Inferior parietal cortex (tissue), 1 donor: ENCODE data around the gene TRAIP.
A peak's percentile ranks its signal among the peaks of the same experiment; 100 is the strongest.

Experiments used
- DNase-seq: peaks from one replicate; pipeline ENCODE4 v3.0.0-alpha.2; 2016; ENCODE audit errors: extremely low spot score

TRAIP gene

DNA sequence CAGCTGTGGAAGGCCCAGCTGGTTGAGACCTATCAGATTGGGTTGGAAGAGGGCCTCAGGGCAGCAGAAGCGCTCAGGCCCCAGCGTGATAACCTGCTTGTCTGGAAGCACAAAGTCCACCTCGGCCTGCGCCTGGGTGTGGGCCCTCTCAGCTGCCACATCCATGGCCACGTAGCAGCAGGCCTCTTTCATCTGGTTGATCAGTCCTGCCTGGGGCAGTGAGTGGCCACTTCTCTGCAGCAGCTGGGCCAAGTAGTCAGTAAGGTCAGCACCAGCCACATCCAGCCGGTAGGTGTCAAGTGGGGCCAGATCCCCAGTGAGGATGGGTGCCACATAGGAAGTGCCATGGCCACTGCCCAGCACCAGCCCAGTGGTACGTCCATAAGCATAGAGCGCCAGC is 17.3 kb upstream of the TRAIP start:
- DNase-seq: no peak

DNA sequence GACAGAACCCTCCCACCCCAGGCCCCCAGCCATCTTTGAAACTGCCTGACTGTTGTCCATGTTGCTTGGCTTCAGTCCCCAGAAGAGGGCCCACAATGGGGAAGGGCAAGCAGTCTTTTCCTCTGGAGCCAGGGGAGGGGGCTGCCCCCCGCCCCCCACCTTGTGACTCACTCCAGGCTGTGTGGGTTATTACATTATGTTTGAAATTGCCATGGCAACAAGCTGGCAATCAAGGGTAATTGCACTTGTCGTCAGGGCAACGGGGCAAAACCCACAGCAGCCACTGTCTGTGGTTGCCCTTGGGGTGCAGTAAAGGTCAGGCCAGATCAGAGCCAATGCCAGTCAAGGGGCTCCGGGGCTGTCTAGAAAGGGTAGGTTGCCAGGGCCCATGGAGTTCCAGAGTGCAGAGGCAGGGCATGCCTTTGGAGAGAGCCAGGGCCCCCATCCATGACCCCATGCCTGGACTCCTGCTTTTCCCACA is 16.5 kb upstream of the TRAIP start:
- no peak for DNase-seq

DNA sequence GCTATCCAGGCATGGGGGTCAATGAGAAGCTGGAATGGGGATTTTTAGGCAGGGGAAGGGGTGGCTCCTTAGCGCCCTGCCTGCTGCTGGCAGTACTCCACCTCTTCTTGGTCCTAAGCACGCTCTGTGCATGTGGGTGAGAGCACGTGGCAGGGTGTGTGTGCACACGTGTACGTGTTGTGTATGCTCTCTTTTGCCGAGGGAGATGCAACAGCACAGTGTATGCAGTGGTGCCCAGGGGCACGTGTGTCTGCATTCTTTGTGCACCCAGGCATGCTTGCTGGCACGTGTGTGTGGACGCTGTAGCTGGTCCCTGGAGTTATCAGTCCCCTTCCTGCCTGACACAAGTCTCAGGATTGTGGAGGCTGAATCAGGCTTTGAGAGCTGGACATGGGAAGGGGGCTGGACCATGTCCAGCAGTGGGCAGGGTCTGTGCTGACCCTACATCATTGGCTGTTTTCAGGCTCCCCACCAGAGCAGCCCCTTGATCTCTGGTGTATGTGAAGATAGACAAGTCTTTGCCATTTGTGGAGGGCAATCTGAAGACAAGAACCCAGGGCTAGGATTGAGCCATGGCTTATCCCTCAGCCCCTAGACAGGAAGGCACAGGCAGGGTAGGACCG is 15.3 kb upstream of the TRAIP start:
- no peak for DNase-seq

DNA sequence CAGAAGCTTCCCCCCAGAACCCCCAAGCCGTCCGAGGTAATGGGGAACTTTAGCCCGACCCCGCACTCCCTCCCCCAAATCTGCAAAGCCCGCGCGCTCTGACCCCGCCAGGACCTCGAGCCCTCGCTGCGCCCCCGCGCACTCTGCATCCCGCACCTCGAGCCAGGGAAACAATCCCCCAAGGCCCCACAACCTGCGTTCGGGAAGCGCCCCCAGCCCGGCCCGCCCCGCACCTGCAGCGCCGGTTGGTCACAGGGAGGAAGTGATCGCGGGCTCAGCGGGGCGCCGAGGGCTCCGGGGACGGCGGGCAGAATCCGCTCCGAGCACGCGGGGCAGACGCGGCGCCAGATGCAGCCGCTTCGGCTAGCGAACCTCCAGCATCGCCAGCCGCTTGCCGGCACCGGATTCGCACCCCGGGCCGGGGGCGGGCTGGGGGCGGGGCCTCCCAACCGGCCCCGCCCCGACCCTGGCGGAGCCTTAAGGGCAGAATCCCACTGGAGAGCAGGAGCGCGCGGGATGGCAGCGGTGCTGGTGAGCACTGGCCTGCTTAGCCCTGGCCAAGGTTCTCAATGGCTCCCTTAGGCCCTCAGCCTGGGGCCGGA is 13.3 kb upstream of the TRAIP start, which contains the start of gene CAMKV:
Gene CAMKV (minus strand): TSS at position 382 of the 602 bp plus-strand sequence. CDS start 7,518 bp downstream, outside the sequence.
- DNase-seq: no peak

DNA sequence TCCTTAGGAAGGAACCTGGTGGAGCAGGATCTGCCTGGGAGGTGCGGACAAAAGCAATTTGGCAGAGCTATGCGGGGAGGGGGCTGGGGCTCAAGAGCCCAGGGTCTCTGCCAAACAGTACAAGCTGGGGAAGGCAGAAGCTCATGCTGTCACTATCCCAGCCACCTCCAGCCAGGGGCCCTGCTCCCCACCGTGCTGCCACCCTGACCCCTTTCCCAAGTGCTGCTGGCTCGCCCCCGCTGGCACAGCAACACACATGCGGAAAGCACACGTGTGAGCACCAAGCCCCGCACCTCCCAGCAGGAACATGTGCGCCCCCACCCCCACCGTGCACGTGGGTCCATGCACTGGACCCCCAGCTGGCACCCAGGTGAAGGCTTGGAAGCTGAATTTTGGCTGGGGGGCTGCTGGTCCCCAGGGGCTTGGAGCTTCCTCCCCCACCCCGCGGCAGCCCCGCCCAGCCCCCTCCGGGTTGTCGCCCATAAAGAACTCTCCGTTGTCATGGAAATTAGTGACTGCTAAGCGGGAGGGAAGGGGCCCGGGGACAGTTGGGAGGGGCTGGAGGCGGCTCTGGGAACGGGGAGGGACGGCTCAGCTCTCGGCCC is 12.6 kb upstream of the TRAIP start:
- DNase-seq: no peak

DNA sequence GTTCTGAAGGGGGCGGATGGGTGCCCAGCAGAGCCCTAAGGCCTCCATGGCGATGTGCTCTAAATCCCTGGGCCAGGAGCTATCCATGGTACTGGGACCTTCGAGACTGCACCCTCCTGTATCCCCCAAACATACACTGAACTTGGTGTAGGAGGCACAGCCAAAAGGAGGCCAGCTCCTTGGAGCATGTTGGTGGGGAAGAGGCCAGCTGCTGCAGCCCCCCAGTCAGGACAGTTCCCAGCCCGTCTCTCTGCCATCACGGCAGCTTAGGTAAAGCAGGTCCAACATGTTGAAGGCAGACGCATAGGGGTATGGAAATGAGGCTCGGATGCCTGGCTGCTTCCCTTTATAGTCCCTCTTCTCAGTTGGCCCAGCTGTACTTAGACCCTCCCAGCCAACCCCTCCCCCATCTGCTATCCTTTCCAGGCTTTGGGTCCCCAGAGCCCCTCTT is 11.5 kb upstream of the TRAIP start:
- no peak for DNase-seq

DNA sequence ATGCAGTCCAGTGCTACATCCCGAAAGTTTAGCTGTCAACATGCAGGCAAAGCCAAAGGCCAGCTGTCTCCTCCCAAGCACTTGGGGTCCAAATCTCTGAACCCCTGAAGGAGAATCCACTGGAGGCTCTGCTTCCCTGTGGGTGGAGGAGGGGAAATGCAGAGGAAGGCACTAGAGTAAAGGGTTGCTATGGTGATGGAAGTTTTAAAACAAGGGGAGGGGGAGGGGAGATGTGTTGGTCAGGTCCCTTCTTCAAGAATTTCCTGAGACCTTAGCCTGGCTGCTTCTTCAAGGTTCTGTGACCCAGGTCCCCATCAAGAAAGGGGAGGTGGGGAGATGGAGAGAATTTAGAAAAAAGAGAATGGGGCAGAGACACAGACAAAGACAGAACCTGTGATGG is 11.0 kb upstream of the TRAIP start:
- no peak for DNase-seq

DNA sequence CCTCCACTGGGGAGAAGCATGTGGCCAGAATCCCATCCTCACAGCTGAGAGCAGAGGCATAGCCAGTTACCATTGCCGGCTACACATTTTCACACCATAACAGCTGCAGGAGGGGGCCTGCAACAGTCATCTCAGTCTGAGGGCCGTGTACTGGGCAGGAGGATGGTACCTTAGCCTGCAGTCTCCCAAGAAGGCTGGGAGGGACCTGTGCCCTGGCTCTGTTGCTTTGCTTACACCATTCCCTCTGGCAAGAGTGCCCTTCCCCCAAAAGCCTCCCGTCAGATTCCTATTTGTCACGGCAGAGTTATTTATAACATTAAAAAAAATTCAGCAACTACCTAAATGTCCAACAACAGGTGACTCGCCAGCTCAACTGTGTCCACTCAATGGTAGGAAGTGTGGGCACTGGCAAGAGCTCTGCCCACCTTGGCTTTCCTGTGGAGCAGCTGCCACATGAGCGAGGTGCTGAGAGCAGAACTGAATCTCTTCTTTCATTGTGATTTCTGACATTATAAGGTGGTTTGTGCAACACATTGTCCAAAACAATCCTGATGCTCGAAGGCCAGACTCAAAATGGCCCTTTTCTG is 8.9 kb upstream of the TRAIP start:
- DNase-seq: no peak

DNA sequence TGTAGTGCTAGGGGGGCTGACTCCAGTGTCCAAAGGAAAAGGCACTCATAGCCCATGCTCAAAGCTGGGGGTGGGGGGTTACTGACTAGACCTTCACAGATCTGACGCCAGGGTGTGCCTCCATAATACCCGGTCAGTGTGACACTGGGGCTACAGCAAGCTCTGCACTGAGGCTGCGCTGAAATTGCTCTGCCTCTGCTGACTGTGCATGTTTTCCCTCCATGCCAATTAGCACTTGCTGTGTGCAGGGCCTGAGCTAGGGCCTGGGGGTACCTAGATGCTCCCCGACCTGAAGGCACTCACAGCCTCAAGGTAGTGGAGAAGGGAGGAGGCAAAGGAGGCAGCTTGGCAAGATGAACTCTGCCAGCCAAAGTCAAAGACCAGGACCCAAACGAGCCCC is 8.1 kb upstream of the TRAIP start:
- DNase-seq: no peak

DNA sequence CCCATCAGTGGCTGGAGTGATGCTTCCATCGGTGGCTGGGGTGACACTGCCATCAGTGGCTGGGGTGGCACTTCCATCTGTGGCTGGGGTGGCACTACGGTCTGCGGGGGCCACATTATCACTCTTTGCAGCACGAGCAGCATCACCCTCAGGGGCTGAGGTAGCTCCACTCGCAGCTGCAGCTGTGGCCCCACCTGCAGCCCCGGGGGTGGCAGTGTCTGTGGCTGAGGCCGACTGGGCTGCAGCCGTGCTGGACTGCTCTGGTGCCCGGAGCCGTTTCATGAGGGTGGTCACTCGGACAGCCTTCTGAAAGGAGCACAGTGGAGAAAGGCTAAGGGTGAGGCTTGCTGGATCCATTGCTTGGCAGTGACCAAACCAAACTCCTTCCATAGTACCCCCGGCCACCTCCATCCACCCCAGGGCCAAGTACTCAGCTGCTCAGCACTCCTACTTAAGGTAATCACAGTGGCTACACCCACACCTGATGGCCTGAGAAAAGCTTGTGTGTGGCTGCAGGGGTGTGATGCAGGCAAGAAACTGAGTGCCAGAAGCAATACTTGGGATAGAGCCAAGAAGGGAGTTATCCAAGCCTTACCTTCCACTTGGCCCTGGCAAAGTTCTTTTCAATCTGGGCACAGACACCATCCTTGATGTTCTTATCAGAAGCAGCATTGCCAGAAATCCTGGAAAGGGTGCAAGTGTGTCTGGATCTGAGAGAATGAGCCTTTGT is 3.4 kb upstream of the TRAIP start:
- DNase-seq: no peak

DNA sequence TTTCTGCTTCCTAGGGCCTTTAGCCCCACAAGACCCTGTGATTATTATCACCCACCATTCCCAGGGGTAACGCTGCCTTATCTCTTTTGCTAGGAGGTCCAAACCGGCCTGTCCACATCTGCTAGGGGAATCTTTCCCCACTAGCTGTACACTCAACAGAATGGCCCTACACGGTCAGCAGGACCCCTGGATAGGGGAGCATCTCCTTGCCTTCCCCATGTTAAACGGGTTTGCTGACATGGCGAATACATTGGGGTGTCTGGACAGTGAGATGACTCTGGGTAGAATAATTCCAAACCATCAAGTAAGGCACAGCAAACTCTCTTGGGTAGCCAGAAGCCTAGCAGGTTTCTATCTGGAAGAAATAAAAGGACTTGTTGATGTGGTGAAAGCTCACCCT is 702 bp downstream of the TRAIP start:
- DNase-seq: no peak

DNA sequence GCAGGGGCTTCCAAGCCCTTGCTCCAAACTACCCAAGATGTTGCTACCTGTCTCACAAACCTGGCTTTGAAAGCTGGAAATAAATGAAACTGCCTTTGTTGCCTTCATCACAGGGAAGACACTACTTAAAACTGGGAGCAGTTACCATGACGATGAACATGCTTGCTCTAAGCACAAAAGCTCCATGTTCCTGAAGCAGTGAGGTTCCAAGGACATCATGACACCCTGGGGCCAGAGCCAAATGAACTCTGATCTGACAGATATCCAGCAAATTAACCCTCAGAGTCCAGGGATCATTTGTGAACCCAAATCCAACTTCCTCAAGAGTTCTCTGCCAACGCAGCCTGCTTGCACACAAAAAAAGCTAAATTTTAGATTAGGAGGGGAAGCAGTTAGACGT is 10.7 kb downstream of the TRAIP start:
- DNase-seq: no peak

DNA sequence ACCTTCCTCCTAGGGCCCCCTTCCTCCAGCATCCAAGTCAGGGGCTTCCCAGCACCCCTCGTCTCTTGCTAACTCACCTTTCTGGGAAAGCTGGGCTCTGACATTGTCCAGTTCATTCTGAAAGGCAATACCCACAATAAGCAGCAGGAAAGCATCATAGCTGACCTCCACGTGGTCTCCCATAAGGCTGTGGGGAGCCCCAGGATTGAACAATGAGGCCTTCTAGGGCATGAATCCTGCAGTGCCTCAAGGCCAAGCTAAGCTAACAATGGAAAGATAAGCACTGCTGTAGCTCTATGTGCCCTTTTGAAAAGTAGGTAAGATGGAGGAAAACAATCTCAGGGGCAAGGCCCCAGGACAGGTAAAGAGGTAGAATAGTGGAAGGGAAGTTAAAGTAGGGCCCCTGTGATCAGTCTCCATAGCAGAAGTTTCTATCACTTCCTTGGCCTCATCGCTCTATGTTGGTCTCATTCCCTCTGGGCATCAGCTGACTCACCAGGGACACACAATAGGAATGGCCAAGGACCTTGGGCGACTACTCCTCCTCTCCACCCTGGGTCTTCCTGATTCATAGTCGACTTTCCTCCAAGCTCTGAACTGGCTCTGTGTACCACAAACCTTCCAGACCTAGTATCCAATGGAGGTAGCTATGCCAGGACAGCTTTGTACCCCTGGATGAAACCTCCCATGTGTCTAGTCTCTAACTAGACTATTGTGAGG is 11.7 kb downstream of the TRAIP start:
- DNase-seq: no peak

DNA sequence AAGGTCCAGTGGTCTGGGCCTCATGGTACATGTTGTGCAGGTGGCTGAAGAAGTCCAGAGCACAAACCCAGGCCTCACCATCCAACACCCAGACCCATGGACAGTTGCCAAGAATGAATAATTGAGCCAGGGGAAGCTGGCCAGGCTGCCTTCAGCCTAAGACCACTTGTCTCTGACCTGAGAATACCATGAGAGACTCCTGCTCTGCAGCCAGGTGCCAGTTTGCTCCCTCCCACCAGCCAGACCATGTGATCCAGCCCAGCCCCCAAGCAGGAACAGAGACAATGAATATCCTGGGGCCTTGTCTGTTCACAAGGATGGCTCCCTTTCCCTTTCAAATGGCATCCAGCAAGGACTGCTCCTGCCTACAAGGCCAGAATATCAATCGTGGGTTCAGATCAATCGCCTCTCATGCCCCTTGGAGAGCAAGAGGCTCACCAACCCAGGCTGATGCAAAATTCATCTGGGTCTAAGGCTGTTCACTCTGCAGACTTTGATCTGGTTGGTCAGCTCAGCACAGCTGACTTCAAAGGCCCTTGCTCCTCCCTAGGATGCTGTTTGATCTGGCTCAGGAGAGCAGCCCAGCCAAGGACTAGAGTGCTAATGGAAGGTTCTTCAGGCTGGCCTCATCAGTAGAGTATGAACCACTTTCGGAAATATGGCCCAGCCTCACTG is 13.4 kb downstream of the TRAIP start:
- no peak for DNase-seq

DNA sequence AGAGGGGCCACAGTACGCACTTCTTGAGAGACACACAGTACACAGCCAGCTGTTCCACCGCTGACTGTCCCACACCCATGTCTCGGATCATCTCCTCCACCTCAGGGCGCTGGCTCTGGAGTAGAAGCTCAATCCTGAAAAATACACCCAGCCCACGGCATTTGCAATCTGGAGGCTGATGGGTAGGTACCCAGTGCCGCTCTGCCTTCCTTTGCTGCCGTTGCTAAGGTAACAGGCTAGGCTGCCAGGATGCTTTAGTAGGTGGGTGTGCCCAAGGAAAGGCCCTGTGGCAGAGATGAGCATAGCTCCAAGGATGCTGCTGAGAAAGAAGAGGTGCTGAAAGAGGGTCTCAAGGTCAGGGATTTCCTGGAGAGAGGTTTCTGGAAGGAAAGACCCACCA is 14.6 kb downstream of the TRAIP start:
- DNase-seq: peak; percentile 47

DNA sequence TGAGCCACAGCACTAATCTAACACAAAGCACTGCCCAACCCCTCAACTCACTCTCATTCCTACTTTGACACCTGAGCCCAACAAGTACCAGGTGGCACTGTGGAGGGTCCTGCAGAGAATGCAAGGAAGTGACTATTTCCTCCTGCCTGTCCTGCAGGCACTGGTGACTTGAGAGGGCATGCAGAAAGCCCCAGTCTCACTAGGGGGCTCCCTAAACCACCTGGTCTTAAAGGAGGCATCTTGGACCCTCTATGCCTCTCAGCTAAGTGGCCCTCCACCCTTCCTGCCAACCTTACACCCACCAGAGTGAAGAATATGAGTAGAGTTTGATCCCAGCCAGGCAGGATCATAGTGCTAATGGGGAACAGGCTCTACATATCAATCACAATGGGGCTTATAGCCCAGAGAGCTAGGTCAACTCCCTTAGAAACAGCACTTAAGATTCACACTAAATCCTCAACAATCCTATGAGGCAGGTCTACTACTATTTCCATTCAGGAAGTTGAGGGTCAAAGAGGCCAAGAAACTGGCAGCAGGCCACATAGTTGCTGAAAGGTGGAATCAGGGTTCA is 15.2 kb downstream of the TRAIP start:
- no peak for DNase-seq

DNA sequence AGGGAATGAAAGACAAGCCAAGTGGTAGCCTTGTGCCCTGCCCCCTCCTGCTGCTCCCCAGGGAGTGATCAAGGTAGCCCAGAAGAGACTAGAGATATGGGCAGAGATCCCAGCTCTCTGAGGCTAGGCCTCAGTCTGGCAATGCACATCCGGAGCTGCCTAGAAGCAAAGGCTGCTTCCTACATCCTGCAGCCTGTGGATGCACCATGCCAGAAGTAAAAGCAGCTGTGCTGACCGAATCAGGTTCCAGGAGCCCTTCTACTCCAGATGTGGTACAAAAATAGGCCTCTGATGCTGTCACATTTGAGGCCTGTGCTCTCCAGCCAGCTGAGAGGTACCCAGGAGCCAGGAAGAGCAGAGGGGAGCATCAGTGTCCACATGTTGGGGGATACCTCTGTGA is 16.0 kb downstream of the TRAIP start:
- DNase-seq: no peak

DNA sequence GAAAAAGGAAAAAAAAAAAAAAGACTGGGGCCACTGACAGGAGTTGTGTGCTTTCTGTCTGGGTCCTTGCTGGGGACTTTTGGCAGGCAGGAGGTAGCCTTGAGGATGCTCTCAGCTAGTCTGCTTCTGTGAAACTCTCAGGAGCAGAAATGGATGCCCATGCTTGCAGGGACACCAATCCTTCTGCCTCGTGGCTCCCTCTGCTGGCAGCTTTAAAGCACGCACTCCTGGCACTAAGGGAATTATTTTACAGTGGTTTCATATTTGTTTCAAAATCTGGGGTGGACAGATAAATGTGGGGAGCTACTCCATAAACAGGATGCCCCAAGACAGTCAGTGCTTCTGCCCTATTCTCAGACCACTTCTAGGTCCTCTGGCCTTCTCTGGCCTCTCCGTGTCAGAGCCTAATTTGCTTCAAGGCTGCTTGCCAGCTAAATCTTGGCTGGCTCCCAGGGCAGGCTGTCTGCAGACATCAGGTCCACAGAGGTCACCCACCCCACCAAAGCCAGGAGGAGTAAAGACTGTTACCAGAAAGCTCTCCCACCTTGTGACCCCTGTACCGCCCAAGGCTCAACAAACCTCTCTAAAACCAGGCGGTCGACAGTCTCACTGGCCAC is 17.1 kb downstream of the TRAIP start:
- peak; percentile 93 for DNase-seq

DNA sequence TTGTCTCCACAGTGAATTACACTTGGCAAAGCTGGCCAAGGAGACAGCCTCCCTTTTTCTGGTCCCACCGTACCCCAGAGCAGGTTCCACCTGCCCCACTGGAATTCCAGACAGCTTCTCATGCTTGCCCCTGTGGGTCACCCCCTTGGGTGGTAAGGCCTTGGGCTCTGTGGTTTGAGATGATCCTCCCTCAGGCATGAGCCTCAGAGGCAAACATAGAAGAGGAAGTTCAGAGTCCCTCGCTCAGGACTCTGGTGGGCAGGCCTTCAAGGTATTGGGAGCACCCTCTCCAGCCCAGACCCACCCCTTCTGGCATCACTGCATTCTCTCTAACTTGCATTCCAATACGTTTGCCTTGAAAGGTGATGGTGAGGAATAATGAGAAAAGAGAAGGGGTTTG is 25.0 kb downstream of the TRAIP start:
- DNase-seq: no peak

DNA sequence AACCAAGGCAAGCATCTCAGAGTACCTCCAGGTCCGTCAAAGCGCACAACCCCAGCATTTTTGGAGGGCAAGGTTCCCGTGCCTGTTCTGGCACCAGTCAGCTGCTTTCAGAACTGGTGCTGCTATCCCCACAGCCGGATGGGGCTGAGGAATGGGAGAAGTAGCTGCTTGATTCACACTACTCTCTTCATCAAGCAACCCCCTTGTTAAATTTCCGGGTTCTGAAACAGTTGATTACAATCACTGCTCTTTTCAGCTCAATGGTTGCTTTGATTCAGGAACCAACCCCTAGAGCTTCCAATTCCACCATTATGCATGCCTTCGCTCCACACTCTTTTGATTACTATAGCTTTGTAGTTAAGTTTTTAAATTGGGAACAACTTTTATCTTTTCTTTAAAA is 30.3 kb downstream of the TRAIP start:
- no peak for DNase-seq
